WTC11 (cell line): Measurements from ENCODE around the gene NEDD4L. TPM values are rescaled to one million over a fixed set of nuclear protein-coding genes. Genes with fewer than 3 reads are reported as not detected.
A peak's percentile ranks its signal among the peaks of the same experiment; 100 is the strongest.

Source experiments
- ATAC-seq: fragments of 200-7000 bp; cut with Tn5 transposase; 2 replicates; pipeline ENCODE4 v1.10.0; 2021; ENCODE audit warnings: mild to moderate bottlenecking, moderate library complexity
- CTCF ChIA-PET: fragments of 300-600 bp; sonication (Branson Sonifier 250); formaldehyde crosslinking; loops from one replicate; lab custom pipeline; 2021; ENCODE audit warnings: antibody characterized with exemption; lab: Charles Lee
- POLR2A ChIA-PET: fragments of 350-600 bp; sonication (Branson Sonifier 250); formaldehyde crosslinking; loops from one replicate; lab custom pipeline; 2021; ENCODE audit warnings: antibody characterized with exemption; lab: Charles Lee
- DNase-seq: peaks from one replicate; pipeline ENCODE4 v3.0.0; 2021; ENCODE audit warnings: low spot score
- H3K27ac Mint-ChIP-seq: 2 replicates; pipeline ENCODE4 v1.8.0; 2021; ENCODE audit warnings: mixed read lengths
- H3K27me3 Mint-ChIP-seq: 2 replicates; pipeline ENCODE4 v1.8.0; 2021; ENCODE audit warnings: low read depth, mild to moderate bottlenecking, moderate library complexity, mixed read lengths
- H3K36me3 Mint-ChIP-seq: 2 replicates; pipeline ENCODE4 v1.8.0; 2021; ENCODE audit warnings: mixed read lengths
- H3K4me1 Mint-ChIP-seq: 2 replicates; pipeline ENCODE4 v1.8.0; 2022; ENCODE audit warnings: mixed read lengths
- H3K4me3 Mint-ChIP-seq: 2 replicates; pipeline ENCODE4 v1.8.0; 2021; ENCODE audit warnings: mild to moderate bottlenecking, moderate library complexity, mixed read lengths
- H3K9me3 Mint-ChIP-seq: 2 replicates; pipeline ENCODE4 v1.8.0; 2021; ENCODE audit warnings: mixed read lengths
- MYBL2 ChIP-seq: sonication (generic); formaldehyde crosslinking; IDR thresholded peaks from 2 replicates; pipeline ENCODE4 v1.8.1; 2023; ENCODE audit warnings: mild to moderate bottlenecking, moderate library complexity, missing genetic modification reagents
- SMAD3 ChIP-seq: sonication (generic); formaldehyde crosslinking; IDR thresholded peaks from 2 replicates; pipeline ENCODE4 v1.8.0; 2022; ENCODE audit warnings: missing genetic modification reagents, mild to moderate bottlenecking, borderline replicate concordance
- SOX15 ChIP-seq: fragments of 250-450 bp; sonication (Bioruptor Pico); IDR thresholded peaks from 2 replicates; pipeline ENCODE4 v1.9.0; 2021; ENCODE audit warnings: mild to moderate bottlenecking
- TCF7 ChIP-seq: sonication (generic); formaldehyde crosslinking; IDR thresholded peaks from 2 replicates; pipeline ENCODE4 v1.8.0; 2022; ENCODE audit warnings: mild to moderate bottlenecking, low read depth, missing genetic modification reagents, moderate library complexity
- TP53 ChIP-seq: sonication (generic); formaldehyde crosslinking; IDR thresholded peaks from 2 replicates; pipeline ENCODE4 v1.8.1; 2023; ENCODE audit warnings: mild to moderate bottlenecking, missing genetic modification reagents
- ZNF121 ChIP-seq: sonication (generic); formaldehyde crosslinking; IDR thresholded peaks from 2 replicates; pipeline ENCODE4 v1.8.0; 2023; ENCODE audit warnings: missing genetic modification reagents
- ZNF232 ChIP-seq: sonication (generic); formaldehyde crosslinking; IDR thresholded peaks from 2 replicates; pipeline ENCODE4 v1.8.0; 2022; ENCODE audit warnings: mild to moderate bottlenecking, missing genetic modification reagents
- ZNF263 ChIP-seq: sonication (generic); formaldehyde crosslinking; IDR thresholded peaks from 2 replicates; pipeline ENCODE4 v1.8.1; 2022; ENCODE audit warnings: low read depth, mild to moderate bottlenecking, moderate library complexity, missing genetic modification reagents
- ZNF416 ChIP-seq: fragments of 250-450 bp; sonication (Bioruptor Pico); IDR thresholded peaks from 2 replicates; pipeline ENCODE4 v1.9.0; 2021; ENCODE audit warnings: mild to moderate bottlenecking, inconsistent platforms
- total RNA-seq: library from RNA; stranded (reverse); gene quantifications from 3 replicates; pipeline ENCODE4 v1.2.3, GENCODE V29; 2021
- TF ChIP-seq, protein P1 (sequence below): sonication (generic); formaldehyde crosslinking; IDR thresholded peaks from 2 replicates; pipeline ENCODE4 v1.8.0; 2022; ENCODE audit warnings: mild to moderate bottlenecking, missing genetic modification reagents
- TF ChIP-seq, protein P2 (sequence below): fragments of 250-450 bp; sonication (Bioruptor Pico); conservative IDR thresholded peaks from 2 replicates; pipeline ENCODE4 v1.9.0; 2021; ENCODE audit warnings: mild to moderate bottlenecking
- TF ChIP-seq, protein P3 (sequence below): sonication (generic); formaldehyde crosslinking; IDR thresholded peaks from 2 replicates; pipeline ENCODE4 v1.8.0; 2023; ENCODE audit warnings: mild to moderate bottlenecking, missing genetic modification reagents
- TF ChIP-seq, protein P4 (sequence below): sonication (generic); formaldehyde crosslinking; IDR thresholded peaks from 2 replicates; pipeline ENCODE4 v1.8.1; 2023; ENCODE audit warnings: mild to moderate bottlenecking, missing genetic modification reagents
- TF ChIP-seq, protein P5 (sequence below): sonication (generic); formaldehyde crosslinking; IDR thresholded peaks from 2 replicates; pipeline ENCODE4 v1.8.0; 2023; ENCODE audit warnings: missing genetic modification reagents
- TF ChIP-seq, protein P6 (sequence below): sonication (generic); formaldehyde crosslinking; IDR thresholded peaks from 2 replicates; pipeline ENCODE4 v1.8.0; 2022; ENCODE audit warnings: mild to moderate bottlenecking, missing genetic modification reagents
- TF ChIP-seq, protein P7 (sequence below): fragments of 250-450 bp; sonication (Bioruptor Pico); IDR thresholded peaks from 2 replicates; pipeline ENCODE4 v1.9.0; 2021; ENCODE audit warnings: moderate library complexity, mild to moderate bottlenecking, inconsistent platforms, borderline replicate concordance
- TF ChIP-seq, protein P8 (sequence below): sonication (generic); formaldehyde crosslinking; IDR thresholded peaks from 2 replicates; pipeline ENCODE4 v1.8.1; 2023; ENCODE audit warnings: mild to moderate bottlenecking, moderate library complexity, missing genetic modification reagents
- TF ChIP-seq, protein P9 (sequence below): sonication (generic); formaldehyde crosslinking; IDR thresholded peaks from 2 replicates; pipeline ENCODE4 v1.8.1; 2023; ENCODE audit warnings: mild to moderate bottlenecking, missing genetic modification reagents, borderline replicate concordance

NEDD4L gene
- total RNA-seq, 1 experiment from 2014 or later = 88.0 TPM

DNA sequence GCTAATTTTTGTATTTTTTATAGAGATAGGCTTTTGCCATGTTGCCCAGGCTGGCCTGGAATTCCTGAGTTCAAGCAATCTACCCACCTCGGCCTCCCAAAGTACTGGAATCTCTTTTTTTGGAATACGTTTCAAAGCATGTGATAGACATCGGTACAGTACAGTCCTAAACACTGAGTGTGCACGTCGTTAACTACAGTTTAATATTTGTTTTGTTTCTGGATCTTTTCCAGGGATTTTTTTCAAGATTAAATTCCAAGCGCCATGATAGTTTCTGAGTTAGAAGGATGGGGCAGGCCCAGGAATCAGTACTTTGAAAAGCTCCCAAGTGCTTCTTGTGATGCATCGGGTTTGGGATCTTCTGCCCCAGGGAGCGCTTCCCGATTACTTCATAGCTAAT lies 33.3 kb downstream of the NEDD4L start:
- H3K27me3 Mint-ChIP-seq = no peaks in the 10 kb centered on the region
- ChIA-PET POLR2A (no interaction called here), CTCF (no interaction called here)
- peaks cover 49% of the 10 kb centered on the region for H3K4me1 Mint-ChIP-seq
- DNase-seq = no peak
- ATAC-seq = no peak
- no peaks in the 10 kb centered on the region for H3K9me3 Mint-ChIP-seq
- H3K36me3 Mint-ChIP-seq = no peaks in the 10 kb centered on the region
- H3K27ac Mint-ChIP-seq = no peak overlapping the region
- no peak overlapping the region for H3K4me3 Mint-ChIP-seq
- TF ChIP-seq ZNF263 (CRISPR knock-in tag) = no peak
- TF ChIP-seq ZNF232 (CRISPR knock-in tag) = no peak
- no peak for TF ChIP-seq SMAD3
- TF ChIP-seq TCF7 (CRISPR knock-in tag) = no peak

DNA sequence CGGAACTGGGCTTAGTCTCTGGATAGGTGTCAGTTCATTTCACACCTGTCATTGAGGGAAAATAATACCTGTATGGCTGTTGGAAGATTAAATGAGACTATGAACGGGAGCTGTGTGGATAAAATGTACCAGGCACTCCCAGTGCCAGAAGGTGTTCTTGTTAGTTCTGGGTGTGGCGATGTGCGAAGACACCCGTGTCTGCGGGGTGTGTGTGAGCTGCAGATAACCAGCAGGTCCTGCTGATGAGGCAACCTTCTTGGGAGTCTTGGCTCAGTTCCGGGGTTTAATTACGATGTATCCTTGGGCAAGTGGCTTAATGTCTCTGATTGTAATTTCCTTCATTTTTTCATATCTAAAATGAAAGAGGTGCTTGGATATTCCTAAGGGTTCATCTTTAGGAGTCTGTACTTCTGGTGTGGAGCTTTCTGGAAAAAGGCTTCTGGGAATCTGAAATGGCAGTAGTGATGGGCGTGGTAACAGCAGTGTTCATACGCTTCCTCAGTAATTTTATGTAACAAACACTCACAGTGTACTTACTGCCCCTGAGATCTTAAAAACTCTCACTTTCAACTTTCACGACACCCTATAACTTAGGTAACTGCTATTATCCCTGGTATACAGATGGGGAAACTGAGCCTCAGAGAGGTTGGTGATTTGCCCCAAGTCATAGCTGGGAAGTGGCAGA lies 35.0 kb downstream of the NEDD4L start:
- DNase-seq (no peak), ATAC-seq (no peak)
- peaks cover 6% of the 10 kb centered on the region; the same call in 1 of the 2 replicates for H3K36me3 Mint-ChIP-seq
- POLR2A ChIA-PET = no interaction called here
- H3K4me1 Mint-ChIP-seq = peaks cover 45% of the 10 kb centered on the region
- peaks cover 6% of the 10 kb centered on the region for H3K9me3 Mint-ChIP-seq
- peak overlapping the region; percentile 71 for H3K27ac Mint-ChIP-seq
- H3K4me3 Mint-ChIP-seq = no peak overlapping the region
- no peaks in the 10 kb centered on the region for H3K27me3 Mint-ChIP-seq
- CTCF ChIA-PET = interaction anchor here (0.6 kb wide), 1 partner anchor 43 kb away, joined by 3 read pairs; no protein-coding TSS in a partner anchor
- TF ChIP-seq MYBL2 = no peak
- TF ChIP-seq, protein P1, sequence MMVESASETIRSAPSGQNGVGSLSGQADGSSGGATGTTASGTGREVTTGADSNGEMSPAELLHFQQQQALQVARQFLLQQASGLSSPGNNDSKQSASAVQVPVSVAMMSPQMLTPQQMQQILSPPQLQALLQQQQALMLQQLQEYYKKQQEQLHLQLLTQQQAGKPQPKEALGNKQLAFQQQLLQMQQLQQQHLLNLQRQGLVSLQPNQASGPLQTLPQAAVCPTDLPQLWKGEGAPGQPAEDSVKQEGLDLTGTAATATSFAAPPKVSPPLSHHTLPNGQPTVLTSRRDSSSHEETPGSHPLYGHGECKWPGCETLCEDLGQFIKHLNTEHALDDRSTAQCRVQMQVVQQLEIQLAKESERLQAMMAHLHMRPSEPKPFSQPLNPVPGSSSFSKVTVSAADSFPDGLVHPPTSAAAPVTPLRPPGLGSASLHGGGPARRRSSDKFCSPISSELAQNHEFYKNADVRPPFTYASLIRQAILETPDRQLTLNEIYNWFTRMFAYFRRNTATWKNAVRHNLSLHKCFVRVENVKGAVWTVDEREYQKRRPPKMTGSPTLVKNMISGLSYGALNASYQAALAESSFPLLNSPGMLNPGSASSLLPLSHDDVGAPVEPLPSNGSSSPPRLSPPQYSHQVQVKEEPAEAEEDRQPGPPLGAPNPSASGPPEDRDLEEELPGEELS (CRISPR knock-in tag) = no peak
- TF ChIP-seq, protein P2, sequence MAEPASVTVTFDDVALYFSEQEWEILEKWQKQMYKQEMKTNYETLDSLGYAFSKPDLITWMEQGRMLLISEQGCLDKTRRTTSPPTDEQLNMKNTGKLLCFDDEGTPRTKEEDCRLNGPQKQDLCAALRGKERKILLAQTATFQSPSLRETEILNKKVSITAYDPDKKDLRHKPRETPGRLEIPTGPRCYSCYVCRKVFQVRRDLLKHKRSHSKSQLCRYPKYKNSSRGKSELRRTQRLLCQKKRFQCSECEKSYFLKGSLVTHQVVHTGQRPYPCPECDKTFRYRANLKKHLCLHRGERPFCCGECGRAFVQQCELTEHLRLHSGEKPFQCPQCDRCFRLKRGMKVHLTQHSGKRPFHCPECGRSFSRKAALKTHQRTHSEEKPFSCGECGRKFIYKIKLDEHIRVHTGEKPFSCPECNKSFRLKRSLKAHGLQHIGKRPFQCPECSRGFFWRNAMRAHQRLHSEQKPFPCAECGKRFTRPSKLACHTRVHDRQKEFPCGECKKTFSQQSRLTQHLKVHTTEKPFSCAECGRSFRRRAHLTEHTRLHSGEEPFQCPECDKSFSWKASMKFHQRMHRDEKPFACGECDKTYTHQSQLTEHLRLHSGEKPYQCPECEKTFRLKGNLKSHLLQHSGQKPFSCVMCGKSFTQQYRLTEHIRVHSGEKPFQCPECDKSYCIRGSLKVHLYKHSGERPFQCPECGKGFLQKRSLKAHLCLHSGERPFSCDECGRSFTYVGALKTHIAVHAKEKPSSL (CRISPR knock-in tag) = no peak
- TF ChIP-seq, protein P3, sequence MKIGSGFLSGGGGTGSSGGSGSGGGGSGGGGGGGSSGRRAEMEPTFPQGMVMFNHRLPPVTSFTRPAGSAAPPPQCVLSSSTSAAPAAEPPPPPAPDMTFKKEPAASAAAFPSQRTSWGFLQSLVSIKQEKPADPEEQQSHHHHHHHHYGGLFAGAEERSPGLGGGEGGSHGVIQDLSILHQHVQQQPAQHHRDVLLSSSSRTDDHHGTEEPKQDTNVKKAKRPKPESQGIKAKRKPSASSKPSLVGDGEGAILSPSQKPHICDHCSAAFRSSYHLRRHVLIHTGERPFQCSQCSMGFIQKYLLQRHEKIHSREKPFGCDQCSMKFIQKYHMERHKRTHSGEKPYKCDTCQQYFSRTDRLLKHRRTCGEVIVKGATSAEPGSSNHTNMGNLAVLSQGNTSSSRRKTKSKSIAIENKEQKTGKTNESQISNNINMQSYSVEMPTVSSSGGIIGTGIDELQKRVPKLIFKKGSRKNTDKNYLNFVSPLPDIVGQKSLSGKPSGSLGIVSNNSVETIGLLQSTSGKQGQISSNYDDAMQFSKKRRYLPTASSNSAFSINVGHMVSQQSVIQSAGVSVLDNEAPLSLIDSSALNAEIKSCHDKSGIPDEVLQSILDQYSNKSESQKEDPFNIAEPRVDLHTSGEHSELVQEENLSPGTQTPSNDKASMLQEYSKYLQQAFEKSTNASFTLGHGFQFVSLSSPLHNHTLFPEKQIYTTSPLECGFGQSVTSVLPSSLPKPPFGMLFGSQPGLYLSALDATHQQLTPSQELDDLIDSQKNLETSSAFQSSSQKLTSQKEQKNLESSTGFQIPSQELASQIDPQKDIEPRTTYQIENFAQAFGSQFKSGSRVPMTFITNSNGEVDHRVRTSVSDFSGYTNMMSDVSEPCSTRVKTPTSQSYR = no peak
- TF ChIP-seq, protein P4, sequence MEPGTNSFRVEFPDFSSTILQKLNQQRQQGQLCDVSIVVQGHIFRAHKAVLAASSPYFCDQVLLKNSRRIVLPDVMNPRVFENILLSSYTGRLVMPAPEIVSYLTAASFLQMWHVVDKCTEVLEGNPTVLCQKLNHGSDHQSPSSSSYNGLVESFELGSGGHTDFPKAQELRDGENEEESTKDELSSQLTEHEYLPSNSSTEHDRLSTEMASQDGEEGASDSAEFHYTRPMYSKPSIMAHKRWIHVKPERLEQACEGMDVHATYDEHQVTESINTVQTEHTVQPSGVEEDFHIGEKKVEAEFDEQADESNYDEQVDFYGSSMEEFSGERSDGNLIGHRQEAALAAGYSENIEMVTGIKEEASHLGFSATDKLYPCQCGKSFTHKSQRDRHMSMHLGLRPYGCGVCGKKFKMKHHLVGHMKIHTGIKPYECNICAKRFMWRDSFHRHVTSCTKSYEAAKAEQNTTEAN (CRISPR knock-in tag) = no peak
- TF ChIP-seq ZNF416 (CRISPR knock-in tag) = no peak
- TF ChIP-seq TP53 (CRISPR knock-in tag) = no peak
- TF ChIP-seq, protein P5, sequence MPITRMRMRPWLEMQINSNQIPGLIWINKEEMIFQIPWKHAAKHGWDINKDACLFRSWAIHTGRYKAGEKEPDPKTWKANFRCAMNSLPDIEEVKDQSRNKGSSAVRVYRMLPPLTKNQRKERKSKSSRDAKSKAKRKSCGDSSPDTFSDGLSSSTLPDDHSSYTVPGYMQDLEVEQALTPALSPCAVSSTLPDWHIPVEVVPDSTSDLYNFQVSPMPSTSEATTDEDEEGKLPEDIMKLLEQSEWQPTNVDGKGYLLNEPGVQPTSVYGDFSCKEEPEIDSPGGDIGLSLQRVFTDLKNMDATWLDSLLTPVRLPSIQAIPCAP (CRISPR knock-in tag) = no peak
- TF ChIP-seq, protein P6, sequence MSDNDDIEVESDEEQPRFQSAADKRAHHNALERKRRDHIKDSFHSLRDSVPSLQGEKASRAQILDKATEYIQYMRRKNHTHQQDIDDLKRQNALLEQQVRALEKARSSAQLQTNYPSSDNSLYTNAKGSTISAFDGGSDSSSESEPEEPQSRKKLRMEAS = no peak
- TF ChIP-seq, protein P7, sequence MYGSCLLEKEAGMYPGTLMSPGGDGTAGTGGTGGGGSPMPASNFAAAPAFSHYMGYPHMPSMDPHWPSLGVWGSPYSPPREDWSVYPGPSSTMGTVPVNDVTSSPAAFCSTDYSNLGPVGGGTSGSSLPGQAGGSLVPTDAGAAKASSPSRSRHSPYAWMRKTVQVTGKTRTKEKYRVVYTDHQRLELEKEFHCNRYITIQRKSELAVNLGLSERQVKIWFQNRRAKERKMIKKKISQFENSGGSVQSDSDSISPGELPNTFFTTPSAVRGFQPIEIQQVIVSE (CRISPR knock-in tag) = no peak
- no peak for TF ChIP-seq ZNF121 (CRISPR knock-in tag)
- TF ChIP-seq, protein P8, sequence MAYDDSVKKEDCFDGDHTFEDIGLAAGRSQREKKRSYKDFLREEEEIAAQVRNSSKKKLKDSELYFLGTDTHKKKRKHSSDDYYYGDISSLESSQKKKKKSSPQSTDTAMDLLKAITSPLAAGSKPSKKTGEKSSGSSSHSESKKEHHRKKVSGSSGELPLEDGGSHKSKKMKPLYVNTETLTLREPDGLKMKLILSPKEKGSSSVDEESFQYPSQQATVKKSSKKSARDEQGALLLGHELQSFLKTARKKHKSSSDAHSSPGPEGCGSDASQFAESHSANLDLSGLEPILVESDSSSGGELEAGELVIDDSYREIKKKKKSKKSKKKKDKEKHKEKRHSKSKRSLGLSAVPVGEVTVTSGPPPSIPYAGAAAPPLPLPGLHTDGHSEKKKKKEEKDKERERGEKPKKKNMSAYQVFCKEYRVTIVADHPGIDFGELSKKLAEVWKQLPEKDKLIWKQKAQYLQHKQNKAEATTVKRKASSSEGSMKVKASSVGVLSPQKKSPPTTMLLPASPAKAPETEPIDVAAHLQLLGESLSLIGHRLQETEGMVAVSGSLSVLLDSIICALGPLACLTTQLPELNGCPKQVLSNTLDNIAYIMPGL (CRISPR knock-in tag) = no peak
- TF ChIP-seq, protein P9, sequence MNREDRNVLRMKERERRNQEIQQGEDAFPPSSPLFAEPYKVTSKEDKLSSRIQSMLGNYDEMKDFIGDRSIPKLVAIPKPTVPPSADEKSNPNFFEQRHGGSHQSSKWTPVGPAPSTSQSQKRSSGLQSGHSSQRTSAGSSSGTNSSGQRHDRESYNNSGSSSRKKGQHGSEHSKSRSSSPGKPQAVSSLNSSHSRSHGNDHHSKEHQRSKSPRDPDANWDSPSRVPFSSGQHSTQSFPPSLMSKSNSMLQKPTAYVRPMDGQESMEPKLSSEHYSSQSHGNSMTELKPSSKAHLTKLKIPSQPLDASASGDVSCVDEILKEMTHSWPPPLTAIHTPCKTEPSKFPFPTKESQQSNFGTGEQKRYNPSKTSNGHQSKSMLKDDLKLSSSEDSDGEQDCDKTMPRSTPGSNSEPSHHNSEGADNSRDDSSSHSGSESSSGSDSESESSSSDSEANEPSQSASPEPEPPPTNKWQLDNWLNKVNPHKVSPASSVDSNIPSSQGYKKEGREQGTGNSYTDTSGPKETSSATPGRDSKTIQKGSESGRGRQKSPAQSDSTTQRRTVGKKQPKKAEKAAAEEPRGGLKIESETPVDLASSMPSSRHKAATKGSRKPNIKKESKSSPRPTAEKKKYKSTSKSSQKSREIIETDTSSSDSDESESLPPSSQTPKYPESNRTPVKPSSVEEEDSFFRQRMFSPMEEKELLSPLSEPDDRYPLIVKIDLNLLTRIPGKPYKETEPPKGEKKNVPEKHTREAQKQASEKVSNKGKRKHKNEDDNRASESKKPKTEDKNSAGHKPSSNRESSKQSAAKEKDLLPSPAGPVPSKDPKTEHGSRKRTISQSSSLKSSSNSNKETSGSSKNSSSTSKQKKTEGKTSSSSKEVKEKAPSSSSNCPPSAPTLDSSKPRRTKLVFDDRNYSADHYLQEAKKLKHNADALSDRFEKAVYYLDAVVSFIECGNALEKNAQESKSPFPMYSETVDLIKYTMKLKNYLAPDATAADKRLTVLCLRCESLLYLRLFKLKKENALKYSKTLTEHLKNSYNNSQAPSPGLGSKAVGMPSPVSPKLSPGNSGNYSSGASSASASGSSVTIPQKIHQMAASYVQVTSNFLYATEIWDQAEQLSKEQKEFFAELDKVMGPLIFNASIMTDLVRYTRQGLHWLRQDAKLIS = no peak
- no peak for TF ChIP-seq SOX15 (CRISPR knock-in tag)
